Hepatocyte (in vitro differentiated cells): ENCODE results near the gene SLC39A10.

Source experiments
- EZH2phosphoT487 ChIP-seq: fragments of 200-600 bp; sonication (generic); IDR thresholded peaks from one replicate; pipeline ENCODE4 v1.6.1; 2018; ENCODE audit warnings: antibody characterized with exemption, mild to moderate bottlenecking, low read depth, moderate library complexity; ENCODE audit not compliant: unreplicated experiment, severe bottlenecking
- TF ChIP-seq, protein P1 (sequence below): fragments of 200-600 bp; sonication (generic); IDR thresholded peaks from 2 replicates; pipeline ENCODE4 v1.5.1; 2016; ENCODE audit warnings: antibody characterized with exemption, mild to moderate bottlenecking; ENCODE audit not compliant: poor library complexity

DNA sequence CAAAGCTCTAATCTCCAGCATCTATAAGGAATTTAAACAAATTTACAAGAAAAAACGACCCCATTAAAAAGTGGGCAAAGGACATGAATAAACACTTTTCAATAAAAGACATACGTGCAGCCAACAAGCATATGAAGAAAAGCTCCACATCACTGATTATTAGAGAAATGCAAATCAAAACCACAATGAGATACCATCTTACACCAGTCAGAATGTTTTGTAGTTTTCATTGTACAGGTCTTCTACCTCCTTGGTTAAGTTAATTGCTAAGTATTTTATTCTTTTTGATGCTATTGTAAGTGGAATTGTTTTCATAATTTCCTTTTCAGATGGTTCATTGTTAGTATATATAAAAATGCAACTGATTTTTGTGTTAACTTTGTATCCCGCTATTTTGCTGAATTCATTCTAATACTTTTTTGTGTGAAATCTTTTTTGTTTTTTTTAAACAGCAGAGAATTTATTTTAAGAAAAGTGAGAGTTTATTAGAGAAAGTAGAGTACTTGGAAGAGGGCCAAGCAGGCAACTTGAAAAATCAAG, 40.7 kb downstream of the SLC39A10 start:
- TF ChIP-seq, protein P1, sequence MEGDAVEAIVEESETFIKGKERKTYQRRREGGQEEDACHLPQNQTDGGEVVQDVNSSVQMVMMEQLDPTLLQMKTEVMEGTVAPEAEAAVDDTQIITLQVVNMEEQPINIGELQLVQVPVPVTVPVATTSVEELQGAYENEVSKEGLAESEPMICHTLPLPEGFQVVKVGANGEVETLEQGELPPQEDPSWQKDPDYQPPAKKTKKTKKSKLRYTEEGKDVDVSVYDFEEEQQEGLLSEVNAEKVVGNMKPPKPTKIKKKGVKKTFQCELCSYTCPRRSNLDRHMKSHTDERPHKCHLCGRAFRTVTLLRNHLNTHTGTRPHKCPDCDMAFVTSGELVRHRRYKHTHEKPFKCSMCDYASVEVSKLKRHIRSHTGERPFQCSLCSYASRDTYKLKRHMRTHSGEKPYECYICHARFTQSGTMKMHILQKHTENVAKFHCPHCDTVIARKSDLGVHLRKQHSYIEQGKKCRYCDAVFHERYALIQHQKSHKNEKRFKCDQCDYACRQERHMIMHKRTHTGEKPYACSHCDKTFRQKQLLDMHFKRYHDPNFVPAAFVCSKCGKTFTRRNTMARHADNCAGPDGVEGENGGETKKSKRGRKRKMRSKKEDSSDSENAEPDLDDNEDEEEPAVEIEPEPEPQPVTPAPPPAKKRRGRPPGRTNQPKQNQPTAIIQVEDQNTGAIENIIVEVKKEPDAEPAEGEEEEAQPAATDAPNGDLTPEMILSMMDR: no peak
- TF ChIP-seq EZH2phosphoT487: no peak
